ENCODE measurements around the gene ABTB1. TPM values are rescaled to one million over a fixed set of nuclear protein-coding genes. Genes with fewer than 3 reads are reported as not detected.

ABTB1 gene
- total RNA-seq, 2 donors from 2014 or later, result 14.9 to 22.9 TPM

GRCh38 chr3:127694467-127695215 is 21.9 kb downstream of the ABTB1 start:
- no peak overlapping the region for H3K9ac ChIP-seq (ENCODE audit: low read depth in 2 of 2, low read length in 2 of 2)
- no peak overlapping the region for H3K4me3 ChIP-seq
- DNase-seq, result peak; percentile 57
- H3K27ac ChIP-seq, result no peak overlapping the region
- peaks cover 7% of the 10 kb centered on the region for H3K4me1 ChIP-seq
- intact Hi-C loops (cut with DNase I), result loop anchor here (5.0 kb wide), 1 partner anchor 138 kb away; no protein-coding TSS in a partner anchor
- no peak for TF ChIP-seq CTCF (IDR thresholded peaks at IDR 0.05)
- H3K9me3 ChIP-seq, result no peaks in the 10 kb centered on the region
- no peaks in the 10 kb centered on the region for H3K27me3 ChIP-seq
- no peaks in the 10 kb centered on the region for H3K36me3 ChIP-seq

GRCh38 chr3:127697551-127698240 is 24.9 kb downstream of the ABTB1 start:
- no peak for TF ChIP-seq CTCF (IDR thresholded peaks at IDR 0.05)
- Histone ChIP-seq H3K36me3 (no peaks in the 10 kb centered on the region), H3K27me3 (no peaks in the 10 kb centered on the region), H3K9me3 (no peaks in the 10 kb centered on the region), H3K27ac (peak overlapping the region; percentile 70), H3K4me3 (no peak overlapping the region), H3K9ac (ENCODE audit: low read depth in 2 of 2, low read length in 2 of 2) (peak overlapping the region; percentile 26 to 42), H3K4me1 (peaks cover 7% of the 10 kb centered on the region)
- DNase-seq, result peak; percentile 59
- intact Hi-C loops (cut with DNase I), result no loop called here

GRCh38 chr3:127698286-127698685 is 25.5 kb downstream of the ABTB1 start:
- no peaks in the 10 kb centered on the region for H3K36me3 ChIP-seq
- peak overlapping the region; percentile 70 for H3K27ac ChIP-seq
- H3K9me3 ChIP-seq, result no peaks in the 10 kb centered on the region
- H3K4me3 ChIP-seq, result no peak overlapping the region
- H3K27me3 ChIP-seq, result no peaks in the 10 kb centered on the region
- peaks cover 7% of the 10 kb centered on the region for H3K4me1 ChIP-seq
- no peak for DNase-seq
- no peak for TF ChIP-seq CTCF (IDR thresholded peaks at IDR 0.05)
- intact Hi-C loops (cut with DNase I), result no loop called here
- peak overlapping the region; percentile 28 to 42 for H3K9ac ChIP-seq (ENCODE audit: low read depth in 2 of 2, low read length in 2 of 2)

GRCh38 chr3:127698691-127699415 is 26.1 kb downstream of the ABTB1 start:
- H3K4me1 ChIP-seq, result peaks cover 7% of the 10 kb centered on the region
- no peak for TF ChIP-seq CTCF (IDR thresholded peaks at IDR 0.05)
- H3K27me3 ChIP-seq, result no peaks in the 10 kb centered on the region
- DNase-seq, result no peak
- H3K4me3 ChIP-seq, result no peak overlapping the region
- peak overlapping the region; percentile 70 for H3K27ac ChIP-seq
- no peaks in the 10 kb centered on the region for H3K36me3 ChIP-seq
- H3K9ac ChIP-seq (ENCODE audit: low read depth in 2 of 2, low read length in 2 of 2), result peak overlapping the region in 1 of 2 donors; percentile 29
- intact Hi-C loops (cut with DNase I), result no loop called here
- H3K9me3 ChIP-seq, result no peaks in the 10 kb centered on the region

Measured in colonic mucosa (tissue), 4 donors.